Measurements from ENCODE around the gene TSHZ1. TPM values are rescaled to one million over a fixed set of nuclear protein-coding genes. Genes with fewer than 3 reads are reported as not detected.
A peak's percentile ranks its signal among the peaks of the same experiment; 100 is the strongest.

The TSHZ1 gene
- total and polyA plus RNA-seq, 3 experiments from 2014 or later, result 9.0 to 18.6 (median 17.9) TPM

- H3K36me3 Mint-ChIP-seq, result peaks cover 1 to 17% (median 4%) of the 10 kb centered on the region in 3 donors
- POLR2A ChIA-PET, result no interaction called here
- Histone ChIP-seq H3K27me3 (ENCODE audit: insufficient read depth, low read length, poor library complexity, severe bottlenecking) (no peaks in the 10 kb centered on the region), H3K36me3 (ENCODE audit: insufficient read depth, low read length) (no peaks in the 10 kb centered on the region), H3K27ac (ENCODE audit: low read depth, low read length) (no peak overlapping the region), H3K4me3 (ENCODE audit: low read length) (no peak overlapping the region), H3K9me3 (ENCODE audit: low read length) (no peaks in the 10 kb centered on the region), H3K4me1 (ENCODE audit: insufficient read depth, low read length) (peaks cover 1% of the 10 kb centered on the region)
- no peaks in the 10 kb centered on the region for H3K27me3 Mint-ChIP-seq
- CTCF ChIA-PET, result interaction anchor here (0.7 kb wide), 1 partner anchor 34 kb away, joined by 3 read pairs; no protein-coding TSS in a partner anchor
- no peak for DNase-seq
- no peaks in the 10 kb centered on the region for H3K9me3 Mint-ChIP-seq
- peaks cover 53 to 84% (median 62%) of the 10 kb centered on the region in 3 donors for H3K4me1 Mint-ChIP-seq
- peak overlapping the region in 1 of 8 donors; percentile 72 for H3K27ac Mint-ChIP-seq
- H3K4me3 Mint-ChIP-seq, result peak overlapping the region in 1 of 7 donors; percentile 18
Observed at GRCh38 chr18:75240433-75240832, 29.8 kb downstream of the TSHZ1 start.

DNA sequence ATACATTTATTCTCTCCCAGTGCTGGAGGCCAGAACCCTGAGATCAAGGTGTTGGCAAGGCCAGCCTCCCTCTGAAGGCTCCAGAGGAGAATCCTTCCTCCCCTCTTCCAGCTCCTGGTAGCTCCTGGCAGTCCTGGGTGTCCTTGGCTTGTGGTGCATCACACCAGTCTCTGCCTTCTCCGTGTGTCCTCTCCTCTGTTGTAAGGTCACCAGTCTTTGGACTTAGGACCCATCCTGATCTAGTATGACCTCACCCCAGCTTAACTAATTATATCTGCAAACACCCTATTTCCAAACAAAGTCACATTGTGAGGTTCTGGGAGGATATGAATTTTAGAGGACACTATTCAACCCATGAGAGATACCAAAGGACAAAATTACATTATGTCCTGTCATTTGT is 31.1 kb downstream of the TSHZ1 start:
- peaks cover 1 to 12% (median 4%) of the 10 kb centered on the region in 3 donors for H3K36me3 Mint-ChIP-seq
- no peak overlapping the region for H3K4me3 Mint-ChIP-seq
- POLR2A ChIA-PET, result no interaction called here
- DNase-seq, result no peak
- CTCF ChIA-PET, result no interaction called here
- peaks cover 14% of the 10 kb centered on the region for H3K4me1 ChIP-seq (ENCODE audit: insufficient read depth, low read length)
- peak overlapping the region in 3 of 8 donors; percentile 36 to 51 (median 43) for H3K27ac Mint-ChIP-seq
- H3K4me1 Mint-ChIP-seq, result peaks cover 60 to 88% (median 67%) of the 10 kb centered on the region in 3 donors
- no peak overlapping the region for H3K4me3 ChIP-seq (ENCODE audit: low read length)
- no peaks in the 10 kb centered on the region for H3K27me3 Mint-ChIP-seq
- no peaks in the 10 kb centered on the region for H3K9me3 Mint-ChIP-seq
- no peaks in the 10 kb centered on the region for H3K36me3 ChIP-seq (ENCODE audit: insufficient read depth, low read length)
- H3K27ac ChIP-seq (ENCODE audit: low read depth, low read length), result no peak overlapping the region
- H3K9me3 ChIP-seq (ENCODE audit: low read length), result no peaks in the 10 kb centered on the region
- H3K27me3 ChIP-seq (ENCODE audit: insufficient read depth, low read length, poor library complexity, severe bottlenecking), result no peaks in the 10 kb centered on the region

GRCh38 chr18:75244351-75245313 is 34.0 kb downstream of the TSHZ1 start:
- peak overlapping the region in 1 of 7 donors; percentile 69 for H3K4me3 Mint-ChIP-seq
- Histone ChIP-seq H3K4me1 (ENCODE audit: insufficient read depth, low read length) (peaks cover 39% of the 10 kb centered on the region), H3K9me3 (ENCODE audit: low read length) (no peaks in the 10 kb centered on the region), H3K27me3 (ENCODE audit: insufficient read depth, low read length, poor library complexity, severe bottlenecking) (no peaks in the 10 kb centered on the region), H3K36me3 (ENCODE audit: insufficient read depth, low read length) (no peaks in the 10 kb centered on the region), H3K27ac (ENCODE audit: low read depth, low read length) (no peak overlapping the region), H3K4me3 (ENCODE audit: low read length) (no peak overlapping the region)
- DNase-seq, result no peak
- no peaks in the 10 kb centered on the region for H3K27me3 Mint-ChIP-seq
- H3K4me1 Mint-ChIP-seq, result peaks cover 70 to 96% (median 80%) of the 10 kb centered on the region in 3 donors
- peak overlapping the region in 6 of 8 donors; percentile 22 to 99 (median 60) for H3K27ac Mint-ChIP-seq
- peaks cover 1 to 5% (median 2%) of the 10 kb centered on the region in 3 donors for H3K36me3 Mint-ChIP-seq
- CTCF ChIA-PET, result interaction anchor here (1.0 to 1.8 kb wide), 6 partner anchors 21 to 72 kb away, joined by 3 to 5 read pairs (median 4); partner anchors contain the start of gene TSHZ1
- no peaks in the 10 kb centered on the region for H3K9me3 Mint-ChIP-seq
- POLR2A ChIA-PET, result interaction anchor here (1.6 kb wide), 1 partner anchor 34 kb away, joined by 5 read pairs; the partner anchor contains the start of gene TSHZ1

- H3K4me3 Mint-ChIP-seq, result peak overlapping the region; percentile 82 to 91 (median 83)
- Histone ChIP-seq H3K4me1 (ENCODE audit: insufficient read depth, low read length) (peaks cover 43% of the 10 kb centered on the region), H3K9me3 (ENCODE audit: low read length) (no peaks in the 10 kb centered on the region), H3K36me3 (ENCODE audit: insufficient read depth, low read length) (no peaks in the 10 kb centered on the region), H3K27ac (ENCODE audit: low read depth, low read length) (peak overlapping the region; percentile 27), H3K4me3 (ENCODE audit: low read length) (peak overlapping the region; percentile 42), H3K27me3 (ENCODE audit: insufficient read depth, low read length, poor library complexity, severe bottlenecking) (no peaks in the 10 kb centered on the region)
- H3K36me3 Mint-ChIP-seq, result no peaks in the 10 kb centered on the region
- H3K27ac Mint-ChIP-seq, result peak overlapping the region; percentile 81 to 99 (median 90)
- ChIA-PET CTCF (interaction anchor here (0.8 to 1.3 kb wide), 3 partner anchors 22 to 38 kb away, joined by 3 to 4 read pairs (median 3); partner anchors contain the start of gene PTGR3), POLR2A (interaction anchor here (0.6 to 1.6 kb wide), 4 partner anchors 11 to 1112 kb away, joined by 3 to 7 read pairs (median 4); partner anchors contain the start of gene TSHZ1)
- DNase-seq, result no peak
- H3K27me3 Mint-ChIP-seq, result no peaks in the 10 kb centered on the region
- H3K4me1 Mint-ChIP-seq, result peaks cover 75 to 96% (median 88%) of the 10 kb centered on the region in 3 donors
- H3K9me3 Mint-ChIP-seq, result peaks cover 0 to 2% (median 0%) of the 10 kb centered on the region in 5 donors
Observed at GRCh38 chr18:75246721-75247610, 36.4 kb downstream of the TSHZ1 start.

GRCh38 chr18:75247611-75248421 is 37.2 kb downstream of the TSHZ1 start:
- Mint-ChIP-seq H3K4me3 (peak overlapping the region; percentile 82 to 91 (median 83)), H3K9me3 (peaks cover 0 to 2% (median 0%) of the 10 kb centered on the region in 5 donors), H3K27me3 (no peaks in the 10 kb centered on the region), H3K4me1 (peaks cover 77 to 93% (median 89%) of the 10 kb centered on the region in 3 donors), H3K27ac (peak overlapping the region; percentile 81 to 99 (median 90)), H3K36me3 (no peaks in the 10 kb centered on the region)
- ChIA-PET POLR2A (interaction anchor here (0.6 to 1.4 kb wide), 4 partner anchors 11 to 1112 kb away, joined by 3 to 6 read pairs (median 3); partner anchors contain the start of gene TSHZ1), CTCF (no interaction called here)
- Histone ChIP-seq H3K27ac (ENCODE audit: low read depth, low read length) (peak overlapping the region; percentile 27), H3K27me3 (ENCODE audit: insufficient read depth, low read length, poor library complexity, severe bottlenecking) (no peaks in the 10 kb centered on the region), H3K9me3 (ENCODE audit: low read length) (no peaks in the 10 kb centered on the region), H3K4me1 (ENCODE audit: insufficient read depth, low read length) (peaks cover 43% of the 10 kb centered on the region), H3K36me3 (ENCODE audit: insufficient read depth, low read length) (no peaks in the 10 kb centered on the region), H3K4me3 (ENCODE audit: low read length) (peak overlapping the region; percentile 42)
- DNase-seq, result peak in 2 of 5 donors; percentile 45 to 53

GRCh38 chr18:75248426-75249174 is 38.0 kb downstream of the TSHZ1 start:
- peak overlapping the region; percentile 82 to 91 (median 83) for H3K4me3 Mint-ChIP-seq
- ChIA-PET CTCF (no interaction called here), POLR2A (interaction anchor here (1.1 to 1.4 kb wide), 2 partner anchors 36 to 38 kb away, joined by 3 to 6 read pairs; partner anchors contain the start of gene TSHZ1)
- H3K27me3 Mint-ChIP-seq, result no peaks in the 10 kb centered on the region
- Histone ChIP-seq H3K4me3 (ENCODE audit: low read length) (peak overlapping the region; percentile 42), H3K36me3 (ENCODE audit: insufficient read depth, low read length) (no peaks in the 10 kb centered on the region), H3K27me3 (ENCODE audit: insufficient read depth, low read length, poor library complexity, severe bottlenecking) (no peaks in the 10 kb centered on the region), H3K9me3 (ENCODE audit: low read length) (no peaks in the 10 kb centered on the region), H3K4me1 (ENCODE audit: insufficient read depth, low read length) (peaks cover 48% of the 10 kb centered on the region), H3K27ac (ENCODE audit: low read depth, low read length) (no peak overlapping the region)
- H3K4me1 Mint-ChIP-seq, result peaks cover 76 to 93% (median 89%) of the 10 kb centered on the region in 3 donors
- peaks cover 0 to 2% (median 0%) of the 10 kb centered on the region in 5 donors for H3K9me3 Mint-ChIP-seq
- no peak for DNase-seq
- H3K36me3 Mint-ChIP-seq, result no peaks in the 10 kb centered on the region
- peak overlapping the region; percentile 81 to 99 (median 90) for H3K27ac Mint-ChIP-seq

Measured in CD8-positive, alpha-beta memory T cell (primary cell).